Measurements from ENCODE around the gene STOML2.
A peak's percentile ranks its signal among the peaks of the same experiment; 100 is the strongest.

Gene STOML2

GRCh38 chr9:35107297-35108290, 4.7 kb upstream of the STOML2 start:
- DNase-seq (ENCODE audit: low read depth in 2 of 2, low spot score in 1 of 2), result no peak

DNA sequence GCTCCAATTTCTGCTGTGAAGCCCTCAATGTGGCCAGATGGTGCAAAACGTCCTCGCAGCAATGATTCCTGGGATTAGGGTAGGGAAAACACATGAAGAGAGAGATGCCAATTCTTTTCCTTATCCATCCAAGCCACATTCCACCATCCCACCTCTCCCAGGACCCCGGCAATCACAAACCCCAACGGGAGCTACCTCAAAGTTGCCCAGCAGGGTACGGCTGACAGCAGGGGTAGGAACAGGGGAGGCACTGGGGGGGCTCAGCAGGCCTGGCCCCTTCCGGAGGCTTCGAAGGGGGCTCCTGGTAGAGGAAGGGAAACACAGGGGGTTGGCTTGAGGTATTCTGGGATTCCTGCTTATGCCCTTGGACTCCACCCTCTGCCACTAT, 3.4 kb upstream of the STOML2 start:
- DNase-seq (ENCODE audit: low read depth in 2 of 2, low spot score in 1 of 2), result no peak

DNA sequence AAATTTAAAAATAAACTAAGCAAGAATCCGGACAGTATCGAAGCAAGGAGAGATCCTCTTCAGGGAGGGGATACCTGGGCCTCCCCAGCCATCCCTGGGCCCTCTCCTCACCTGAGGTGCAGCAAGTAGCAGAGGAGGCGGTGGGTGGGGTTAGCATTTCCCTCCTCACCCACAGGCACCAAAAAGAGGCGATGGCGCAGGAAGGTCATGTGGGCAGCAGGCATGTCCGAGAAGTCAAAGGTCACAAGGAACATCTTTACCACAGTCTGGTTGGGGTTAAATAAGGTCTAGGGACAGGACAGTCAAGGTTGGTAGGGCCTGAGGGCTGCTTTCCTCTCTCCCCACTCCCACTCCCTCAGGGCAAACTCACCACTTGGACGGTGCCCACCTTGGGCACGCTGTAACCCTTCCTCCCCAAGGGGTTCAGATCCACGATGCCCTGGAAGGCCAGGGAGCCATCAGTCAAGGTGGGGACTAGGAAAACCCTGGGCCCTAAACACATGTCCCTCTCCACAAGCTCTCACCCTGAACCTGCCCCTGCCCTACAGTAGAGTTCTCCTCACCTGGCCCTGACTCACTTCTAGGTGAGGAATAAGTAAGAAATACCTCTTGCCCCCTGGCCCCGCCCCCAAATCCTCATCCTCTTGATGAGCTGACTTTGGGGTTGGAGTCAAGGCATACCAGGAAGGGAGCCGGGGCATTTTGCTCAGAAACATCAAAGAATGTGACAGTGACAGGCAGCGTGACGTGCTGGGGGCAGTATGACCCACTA, 2.8 kb upstream of the STOML2 start:
- DNase-seq (ENCODE audit: low read depth in 2 of 2, low spot score in 1 of 2), result no peak

DNA sequence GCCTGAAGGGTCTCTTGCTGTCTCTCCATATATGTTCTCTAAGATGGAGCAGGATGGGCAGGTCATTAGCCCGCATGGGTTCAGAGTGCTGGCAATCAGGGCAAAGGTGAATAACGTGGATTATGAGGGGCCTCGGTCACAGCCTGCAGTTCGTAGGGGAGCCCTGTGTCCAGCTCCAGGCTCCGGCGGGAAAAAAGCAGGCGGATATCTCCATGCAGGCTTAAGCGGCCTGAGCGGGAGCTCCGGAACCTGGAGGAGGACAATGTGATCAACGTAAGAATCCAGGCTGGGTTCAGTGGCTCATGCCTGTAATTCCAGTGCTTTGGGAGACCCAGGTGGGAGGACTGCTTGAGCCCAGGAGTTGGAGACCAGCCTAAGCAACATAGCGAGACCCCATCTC, 2.2 kb upstream of the STOML2 start:
- DNase-seq (ENCODE audit: low read depth in 2 of 2, low spot score in 1 of 2), result no peak

DNA sequence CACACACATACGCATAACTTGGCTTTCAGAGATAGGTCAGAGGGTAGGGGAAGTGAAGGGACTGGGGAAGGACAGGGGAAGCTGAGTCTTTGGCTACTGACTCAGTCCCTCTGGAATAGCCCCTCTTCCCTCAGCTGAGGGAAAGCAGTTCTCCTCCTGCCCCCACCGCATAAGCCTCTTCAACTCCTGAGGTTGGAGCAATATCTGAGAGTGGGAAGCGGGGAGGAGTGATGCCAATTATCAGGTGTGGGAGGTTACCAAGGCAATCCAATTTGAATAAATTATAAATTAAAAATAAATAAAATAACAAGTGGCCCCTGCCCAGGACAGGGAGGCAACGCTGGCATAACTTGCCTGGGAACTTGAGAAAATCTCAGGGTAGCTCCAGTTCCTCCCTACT, 1.7 kb upstream of the STOML2 start:
- DNase-seq (ENCODE audit: low read depth in 2 of 2, low spot score in 1 of 2), result no peak

GRCh38 chr9:35103660-35104191, 795 bp upstream of the STOML2 start:
- DNase-seq (ENCODE audit: low read depth in 2 of 2, low spot score in 1 of 2), result no peak

- no peak for DNase-seq (ENCODE audit: low read depth in 2 of 2, low spot score in 1 of 2)
Measured at GRCh38 chr9:35102465-35102768, 514 bp downstream of the STOML2 start.

DNA sequence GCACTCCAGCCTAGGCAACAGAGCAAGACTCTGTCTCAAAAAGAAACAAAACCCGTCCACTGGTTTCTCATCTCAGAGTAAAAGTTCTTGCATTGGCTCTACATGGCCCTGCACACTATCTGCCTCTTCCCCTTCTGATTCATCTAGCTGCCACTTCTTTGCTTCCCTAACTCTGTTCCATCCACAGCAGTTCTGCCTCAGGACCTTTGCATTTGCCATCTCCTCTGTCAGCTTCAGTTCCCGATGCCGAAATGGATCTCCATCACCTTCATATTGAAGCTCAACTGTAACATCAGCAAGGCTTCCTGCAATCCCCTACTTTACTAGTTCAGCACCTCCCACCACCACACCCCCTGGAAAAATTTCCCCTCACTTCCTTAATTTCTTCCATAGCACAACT, 5.4 kb downstream of the STOML2 start:
- DNase-seq (ENCODE audit: low read depth in 2 of 2, low spot score in 1 of 2), result no peak

DNA sequence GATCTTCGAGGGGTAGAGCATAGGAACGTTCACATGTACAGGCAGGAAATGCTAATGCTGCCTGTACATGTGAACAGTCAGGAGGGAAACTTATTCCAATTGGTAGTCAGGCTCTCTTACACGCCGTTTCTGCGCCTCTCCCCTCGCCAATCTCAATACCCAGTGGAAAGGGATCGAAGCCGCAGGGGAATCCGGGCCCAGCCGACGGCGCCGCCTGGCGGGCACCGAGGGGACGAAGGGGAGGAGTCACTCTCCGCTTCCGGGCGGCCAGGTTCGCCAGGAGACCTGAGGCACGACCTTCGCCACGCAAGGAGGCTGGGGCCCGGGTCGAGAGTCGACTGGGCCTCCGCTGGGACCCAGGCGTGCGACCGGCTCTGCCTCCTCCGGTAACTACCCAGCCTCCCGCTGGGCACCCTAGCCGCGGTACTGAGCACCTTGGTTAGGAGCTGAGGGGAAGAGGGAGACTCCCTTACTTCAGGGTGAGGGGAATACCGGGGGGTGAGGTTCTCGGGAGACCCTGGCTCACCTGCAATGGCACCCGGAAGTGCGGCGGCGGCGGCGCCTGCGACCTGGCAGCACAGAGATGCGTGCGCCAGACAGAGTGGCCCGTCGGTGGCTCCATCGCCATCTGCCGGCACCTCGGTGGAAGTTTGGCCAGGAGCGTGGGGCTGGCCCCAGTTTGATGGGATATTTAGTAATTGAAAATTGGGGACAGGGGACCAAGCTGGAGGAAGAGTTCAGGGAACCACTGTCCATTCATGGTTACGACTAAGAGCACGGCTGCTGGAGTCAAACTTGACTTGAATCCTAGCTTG, 6.7 kb downstream of the STOML2 start, which contains the start of gene PIGO:
Gene PIGO (minus strand): TSS at position 557 of the 815 bp plus-strand sequence. CDS start 1,026 bp downstream, outside the sequence.
- peak; percentile 73 to 78 for DNase-seq (ENCODE audit: low read depth in 2 of 2, low spot score in 1 of 2)

GRCh38 chr9:35091536-35091935, 11.4 kb downstream of the STOML2 start:
- no peak for DNase-seq (ENCODE audit: low read depth in 2 of 2, low spot score in 1 of 2)

DNA sequence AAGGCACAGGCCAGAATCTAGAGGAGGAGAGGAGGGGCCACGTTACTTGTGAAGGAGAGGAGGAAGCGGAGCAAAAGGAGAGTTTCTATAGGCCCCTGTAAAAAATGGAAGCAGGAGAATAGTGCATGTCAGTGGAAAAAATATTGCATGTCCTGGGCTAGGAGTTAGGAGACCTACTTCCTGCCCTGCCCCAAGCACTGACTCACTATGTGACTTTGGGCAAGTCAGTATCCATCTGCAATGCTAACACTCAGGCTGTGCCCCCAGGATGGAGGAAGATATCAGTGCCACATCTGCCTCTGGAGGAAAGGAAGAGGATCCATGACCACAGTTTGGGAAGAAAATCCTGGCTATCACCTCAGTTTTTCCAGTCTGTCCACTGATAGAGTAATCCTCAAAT, 13.5 kb downstream of the STOML2 start:
- DNase-seq (ENCODE audit: low read depth in 2 of 2, low spot score in 1 of 2), result no peak

- DNase-seq (ENCODE audit: low read depth in 2 of 2, low spot score in 1 of 2), result no peak
Measured at GRCh38 chr9:35085078-35085477, 17.9 kb downstream of the STOML2 start.

- DNase-seq (ENCODE audit: low read depth in 2 of 2, low spot score in 1 of 2), result peak; percentile 40 to 61
Measured at GRCh38 chr9:35079426-35080341, 23.2 kb downstream of the STOML2 start, which contains the start of gene FANCG. Gene FANCG, minus strand, starts transcription at chr9:35079942. Its CDS starts 418 bp downstream, at chr9:35079524.

DNA sequence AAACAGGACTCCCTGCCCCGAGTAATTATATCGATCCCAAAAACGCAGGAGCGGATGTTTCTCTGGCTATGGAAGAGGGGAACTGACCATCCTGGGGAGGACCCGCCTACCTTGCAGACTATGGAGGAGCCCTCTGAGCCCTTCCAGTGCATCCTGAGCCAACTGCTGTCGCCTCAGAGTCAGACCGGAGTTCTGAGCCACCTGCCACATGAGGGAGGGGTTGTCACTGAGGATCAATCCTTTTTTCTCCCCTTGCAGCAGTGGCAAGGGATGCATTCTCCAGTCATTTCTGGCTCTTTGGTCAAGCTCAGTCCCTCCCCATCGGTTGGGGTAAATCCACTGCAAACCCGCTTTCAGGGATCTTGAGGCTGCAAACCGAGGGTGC, 23.9 kb downstream of the STOML2 start:
- DNase-seq (ENCODE audit: low read depth in 2 of 2, low spot score in 1 of 2), result no peak

DNA sequence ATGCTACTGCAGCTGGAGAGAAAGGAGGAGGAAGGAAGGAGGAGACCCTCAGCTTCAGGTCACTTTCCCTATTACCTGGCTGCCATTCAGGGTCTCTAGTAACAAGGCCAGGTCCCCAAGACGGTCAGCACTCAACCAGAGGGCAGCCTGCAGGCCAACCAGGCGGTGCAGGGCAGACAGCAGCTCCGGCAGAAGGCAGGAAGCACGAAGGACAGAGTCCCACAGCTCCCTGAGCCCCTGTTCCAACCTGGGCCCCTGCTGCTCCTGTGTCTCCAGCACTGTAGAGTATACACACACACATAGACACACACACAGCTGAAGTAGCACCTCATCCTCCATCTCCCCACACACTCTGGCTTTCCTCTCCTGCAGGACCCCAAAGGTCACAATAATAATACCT, 24.9 kb downstream of the STOML2 start:
- DNase-seq (ENCODE audit: low read depth in 2 of 2, low spot score in 1 of 2), result no peak

- no peak for DNase-seq (ENCODE audit: low read depth in 2 of 2, low spot score in 1 of 2)
Measured at GRCh38 chr9:35076848-35077247, 26.1 kb downstream of the STOML2 start.

DNA sequence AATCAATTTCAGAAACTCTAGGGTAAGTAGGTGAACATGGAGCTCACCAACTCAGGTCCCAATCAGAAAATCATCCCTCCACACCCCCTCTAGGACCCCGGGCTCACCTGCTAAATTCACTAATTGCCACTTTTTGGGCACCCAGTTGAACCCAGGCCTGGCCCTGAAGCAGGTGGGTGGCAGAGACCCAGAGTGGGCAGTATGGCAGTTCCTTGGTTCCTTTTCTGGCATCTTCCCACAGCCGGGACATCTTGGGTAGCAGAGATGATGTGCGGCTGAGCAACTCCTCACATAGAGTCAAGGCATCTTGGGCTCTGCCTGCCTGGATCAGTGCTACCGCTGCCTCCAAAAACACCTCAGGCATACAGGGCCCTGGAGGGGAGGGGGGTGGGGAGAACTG, 27.6 kb downstream of the STOML2 start:
- DNase-seq (ENCODE audit: low read depth in 2 of 2, low spot score in 1 of 2), result no peak

DNA sequence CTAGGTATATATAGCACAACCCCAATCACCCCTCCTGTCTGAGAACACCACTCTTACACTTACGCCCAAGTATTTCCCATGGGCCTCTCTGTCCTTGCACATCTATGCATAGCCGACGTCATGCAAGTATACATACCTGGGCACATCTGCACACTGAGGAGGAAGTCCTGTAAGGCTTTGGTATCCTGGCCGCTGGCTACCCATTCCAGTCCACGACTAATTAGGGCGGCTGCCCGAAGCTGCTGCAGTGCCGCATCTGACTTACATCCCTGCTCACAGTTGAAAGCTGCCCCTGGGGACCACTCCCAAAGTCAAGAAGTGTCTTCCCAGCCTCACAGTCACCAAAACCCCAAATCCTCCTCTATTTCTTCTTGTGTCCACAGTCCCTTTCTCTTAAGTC, 28.1 kb downstream of the STOML2 start:
- no peak for DNase-seq (ENCODE audit: low read depth in 2 of 2, low spot score in 1 of 2)

GRCh38 chr9:35074141-35074540, 28.8 kb downstream of the STOML2 start:
- no peak for DNase-seq (ENCODE audit: low read depth in 2 of 2, low spot score in 1 of 2)

- DNase-seq (ENCODE audit: low read depth in 2 of 2, low spot score in 1 of 2), result no peak
Measured at GRCh38 chr9:35073279-35073612, 29.7 kb downstream of the STOML2 start.
